Measurements from ENCODE around the gene NFE2L2. TPM values are rescaled to one million over a fixed set of nuclear protein-coding genes. Genes with fewer than 3 reads are reported as not detected.
"Not testable (repeated sequence)": the region's sequence is repeated elsewhere in the genome, so short reads cannot be mapped to it uniquely, and the experiment has no call there.

The NFE2L2 gene
- total RNA-seq: 10 to 100 TPM; 71.0 to 78.8 TPM

- Mint-ChIP-seq H3K27me3 (no peaks in the 10 kb centered on the region), H3K27ac (peak within 1 kb of the TSS; percentile 98), H3K4me3 (peak within 1 kb of the TSS; percentile 97), H3K36me3 (peaks cover 18% of the 10 kb centered on the region), H3K9me3 (peaks cover 3% of the 10 kb centered on the region), H3K4me1 (peaks cover 52% of the 10 kb centered on the region)
- ATAC-seq (ENCODE audit: low read depth) (peak; percentile 64), DNase-seq (peak; percentile 95)
- POLR2A ChIA-PET: interaction anchor here (0.6 to 7.5 kb wide), 26 partner anchors 8 to 288 kb away, joined by 3 to 256 read pairs (median 14); partner anchors contain the start of genes AGPS and HNRNPA3
Observed at GRCh38 chr2:177264693-177265587, at the start of gene NFE2L2. Gene NFE2L2, minus strand, starts transcription at chr2:177264727. Its CDS starts 151 bp downstream, at chr2:177264576.

DNA sequence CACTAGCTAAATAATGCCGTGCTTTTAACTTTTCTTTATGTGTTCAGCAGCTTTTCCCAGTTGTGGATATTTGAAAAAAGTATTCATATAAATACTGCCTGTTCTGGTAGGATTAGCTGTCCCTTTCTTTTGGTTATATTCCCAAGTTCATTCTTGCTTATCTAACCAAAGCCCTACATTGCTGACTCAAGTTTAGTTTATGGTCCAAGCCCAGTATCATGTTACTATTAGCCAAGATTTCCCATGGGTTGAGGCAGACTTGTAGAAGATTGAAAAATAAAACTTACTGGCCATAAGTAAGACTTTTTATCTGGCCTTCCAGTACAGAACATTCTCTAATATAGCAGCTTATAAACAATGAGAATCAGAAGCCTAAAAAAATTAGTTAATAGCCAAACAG lies 49.7 kb upstream of the NFE2L2 start:
- H3K4me3 Mint-ChIP-seq: no peak overlapping the region
- H3K36me3 Mint-ChIP-seq: peaks cover 3% of the 10 kb centered on the region
- ATAC-seq (ENCODE audit: low read depth): no peak
- POLR2A ChIA-PET: interaction anchor here (1.3 kb wide), 1 partner anchor 50 kb away, joined by 5 read pairs; the partner anchor contains the start of gene NFE2L2
- H3K27ac Mint-ChIP-seq: no peak overlapping the region
- H3K4me1 Mint-ChIP-seq: peaks cover 18% of the 10 kb centered on the region
- H3K9me3 Mint-ChIP-seq: no peaks in the 10 kb centered on the region
- DNase-seq: no peak
- no peaks in the 10 kb centered on the region for H3K27me3 Mint-ChIP-seq

GRCh38 chr2:177313162-177313781 lies 48.7 kb upstream of the NFE2L2 start:
- no peaks in the 10 kb centered on the region for H3K27me3 Mint-ChIP-seq
- DNase-seq (no peak), ATAC-seq (ENCODE audit: low read depth) (no peak)
- no peak overlapping the region for H3K4me3 Mint-ChIP-seq
- peaks cover 23% of the 10 kb centered on the region for H3K4me1 Mint-ChIP-seq
- POLR2A ChIA-PET: interaction anchor here (0.6 kb wide), 1 partner anchor 128 kb away, joined by 4 read pairs; no protein-coding TSS in a partner anchor
- H3K27ac Mint-ChIP-seq: no peak overlapping the region
- H3K9me3 Mint-ChIP-seq: no peaks in the 10 kb centered on the region
- peaks cover 3% of the 10 kb centered on the region for H3K36me3 Mint-ChIP-seq

GRCh38 chr2:177312562-177312961 lies 48.0 kb upstream of the NFE2L2 start:
- no peak for DNase-seq
- Mint-ChIP-seq H3K4me1 (peaks cover 27% of the 10 kb centered on the region), H3K36me3 (peaks cover 2% of the 10 kb centered on the region), H3K4me3 (no peak overlapping the region), H3K27ac (no peak overlapping the region), H3K9me3 (no peaks in the 10 kb centered on the region), H3K27me3 (no peaks in the 10 kb centered on the region)
- POLR2A ChIA-PET: no interaction called here
- ATAC-seq (ENCODE audit: low read depth): no peak

DNA sequence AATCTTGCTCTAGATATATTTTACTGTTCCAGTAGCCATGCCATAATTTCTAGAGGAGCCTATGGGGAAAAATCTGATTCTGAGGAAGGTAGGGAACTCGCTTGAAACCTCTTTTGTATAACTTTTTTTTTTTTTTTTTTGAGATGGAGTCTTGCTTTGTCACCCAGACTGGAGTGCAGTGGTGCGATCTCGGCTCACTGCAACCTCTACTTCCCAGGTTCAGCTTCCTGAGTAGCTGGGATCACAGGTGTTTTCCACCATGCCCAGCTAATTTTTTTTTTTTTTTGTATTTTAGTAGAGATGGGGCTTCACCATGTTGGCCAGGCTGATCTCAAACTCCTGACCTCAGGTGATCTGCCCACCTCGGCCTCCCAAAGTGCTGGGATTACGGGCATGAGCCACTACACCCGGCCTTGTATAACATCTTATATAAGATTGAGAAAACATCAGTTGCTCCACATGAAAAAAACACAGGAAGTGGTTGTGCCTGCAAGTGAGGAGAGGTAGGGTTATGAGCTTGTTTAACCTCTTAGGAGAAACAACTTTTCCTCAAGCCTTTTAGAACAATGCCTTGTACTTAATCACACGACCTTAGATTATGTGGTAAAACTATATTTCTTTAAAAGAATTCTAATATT lies 45.3 kb upstream of the NFE2L2 start:
- H3K27me3 Mint-ChIP-seq, H3K9me3 Mint-ChIP-seq, DNase-seq, H3K36me3 Mint-ChIP-seq: not testable (repeated sequence)
- Mint-ChIP-seq H3K4me3 (peak overlapping the region; percentile 56), H3K4me1 (peaks cover 35% of the 10 kb centered on the region), H3K27ac (peak overlapping the region; percentile 72)
- POLR2A ChIA-PET: interaction anchor here (0.6 to 2.7 kb wide), 7 partner anchors 27 to 98 kb away, joined by 3 to 33 read pairs (median 3); partner anchors contain the start of gene NFE2L2
- peak; percentile 85 for ATAC-seq (ENCODE audit: low read depth)

- ATAC-seq (ENCODE audit: low read depth) (no peak), DNase-seq (no peak)
- no peak overlapping the region for H3K4me3 Mint-ChIP-seq
- H3K27ac Mint-ChIP-seq: no peak overlapping the region
- POLR2A ChIA-PET: interaction anchor here (1.2 to 1.9 kb wide), 2 partner anchors 13 to 42 kb away, joined by 3 to 6 read pairs; partner anchors contain the start of gene NFE2L2
- peaks cover 29% of the 10 kb centered on the region for H3K4me1 Mint-ChIP-seq
- H3K36me3 Mint-ChIP-seq: peaks cover 13% of the 10 kb centered on the region
- H3K9me3 Mint-ChIP-seq: no peaks in the 10 kb centered on the region
- no peaks in the 10 kb centered on the region for H3K27me3 Mint-ChIP-seq
Observed at GRCh38 chr2:177306550-177306949, 42.0 kb upstream of the NFE2L2 start.

- H3K4me1 Mint-ChIP-seq: peaks cover 15% of the 10 kb centered on the region
- peaks cover 11% of the 10 kb centered on the region for H3K36me3 Mint-ChIP-seq
- POLR2A ChIA-PET: interaction anchor here (0.6 to 3.1 kb wide), 2 partner anchors 13 to 39 kb away, joined by 4 to 18 read pairs; partner anchors contain the start of gene NFE2L2
- H3K27ac Mint-ChIP-seq: no peak overlapping the region
- DNase-seq: no peak
- H3K27me3 Mint-ChIP-seq: no peaks in the 10 kb centered on the region
- H3K4me3 Mint-ChIP-seq: no peak overlapping the region
- ATAC-seq (ENCODE audit: low read depth): no peak
- no peaks in the 10 kb centered on the region for H3K9me3 Mint-ChIP-seq
Observed at GRCh38 chr2:177303939-177304338, 39.4 kb upstream of the NFE2L2 start.

DNA sequence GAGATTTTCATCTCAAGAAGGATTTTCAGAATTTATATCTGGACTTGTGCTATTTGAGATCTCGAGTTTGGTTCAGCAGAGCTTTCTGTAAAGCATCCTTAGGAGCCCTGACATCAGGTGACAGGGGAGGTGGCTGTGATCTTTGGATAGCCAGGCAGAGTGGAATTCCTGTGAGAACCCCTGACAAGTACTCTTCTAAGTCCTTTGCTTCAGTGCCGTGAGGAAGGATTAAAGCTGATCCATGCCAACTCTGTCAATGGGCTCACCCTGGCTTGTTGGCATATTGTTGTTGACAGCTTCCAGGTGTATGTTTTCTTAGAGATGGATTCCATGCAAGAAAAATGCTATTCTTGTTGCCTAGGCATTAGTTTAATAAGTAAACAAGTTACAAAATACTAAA lies 38.0 kb upstream of the NFE2L2 start:
- Mint-ChIP-seq H3K4me1 (peaks cover 8% of the 10 kb centered on the region), H3K27ac (no peak overlapping the region), H3K4me3 (no peak overlapping the region), H3K27me3 (no peaks in the 10 kb centered on the region), H3K36me3 (peaks cover 11% of the 10 kb centered on the region), H3K9me3 (no peaks in the 10 kb centered on the region)
- ATAC-seq (ENCODE audit: low read depth) (no peak), DNase-seq (no peak)
- POLR2A ChIA-PET: no interaction called here

DNA sequence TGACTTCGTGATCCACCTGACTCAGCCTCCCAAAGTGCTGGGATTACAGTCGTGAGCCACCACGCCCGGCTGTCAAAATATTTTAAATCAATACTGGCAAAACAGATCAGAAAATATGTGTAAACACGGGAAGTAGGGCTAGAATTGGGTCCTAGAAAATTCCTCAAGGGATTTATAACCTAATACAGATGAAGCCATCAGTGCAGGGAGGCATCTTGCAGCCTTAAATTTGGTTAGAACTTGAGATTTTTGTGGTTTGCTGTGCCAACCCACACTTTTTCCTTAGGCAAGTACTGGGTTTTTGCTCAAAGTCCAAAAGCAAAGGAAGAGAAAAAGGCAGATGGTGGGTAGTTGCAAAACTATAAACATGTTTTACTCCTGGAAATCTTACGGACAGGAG lies 33.7 kb upstream of the NFE2L2 start:
- DNase-seq: no peak
- no peak for ATAC-seq (ENCODE audit: low read depth)
- H3K4me3 Mint-ChIP-seq: no peak overlapping the region
- no peaks in the 10 kb centered on the region for H3K27me3 Mint-ChIP-seq
- no peak overlapping the region for H3K27ac Mint-ChIP-seq
- POLR2A ChIA-PET: no interaction called here
- peaks cover 9% of the 10 kb centered on the region for H3K36me3 Mint-ChIP-seq
- H3K4me1 Mint-ChIP-seq: peaks cover 17% of the 10 kb centered on the region
- H3K9me3 Mint-ChIP-seq: no peaks in the 10 kb centered on the region

DNA sequence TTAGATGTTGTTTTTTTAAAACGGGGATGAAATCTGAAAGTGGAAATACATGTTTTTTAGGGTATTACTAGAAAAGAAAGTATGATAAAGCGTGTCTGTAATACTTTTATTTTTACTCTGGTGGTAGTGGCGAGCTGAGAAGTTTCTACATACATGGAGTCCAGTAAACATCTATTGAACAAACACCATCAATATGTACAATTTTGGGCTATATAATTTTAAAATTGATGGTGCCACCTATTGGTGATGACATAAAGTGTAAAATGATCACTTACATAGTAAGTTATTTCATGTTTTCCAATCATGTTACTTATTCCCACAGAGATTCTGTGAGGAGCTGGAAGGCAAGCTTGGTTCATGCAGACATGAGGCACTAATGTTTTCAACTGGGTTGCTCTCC lies 31.5 kb upstream of the NFE2L2 start:
- ATAC-seq (ENCODE audit: low read depth) (peak; percentile 68), DNase-seq (no peak)
- no peak overlapping the region for H3K27ac Mint-ChIP-seq
- peaks cover 11% of the 10 kb centered on the region for H3K36me3 Mint-ChIP-seq
- H3K9me3 Mint-ChIP-seq: peaks cover 2% of the 10 kb centered on the region
- H3K27me3 Mint-ChIP-seq: no peaks in the 10 kb centered on the region
- POLR2A ChIA-PET: interaction anchor here (1.1 to 12.4 kb wide), 3 partner anchors 30 to 131 kb away, joined by 3 to 256 read pairs (median 5); partner anchors contain the start of gene NFE2L2
- no peak overlapping the region for H3K4me3 Mint-ChIP-seq
- H3K4me1 Mint-ChIP-seq: peaks cover 37% of the 10 kb centered on the region

DNA sequence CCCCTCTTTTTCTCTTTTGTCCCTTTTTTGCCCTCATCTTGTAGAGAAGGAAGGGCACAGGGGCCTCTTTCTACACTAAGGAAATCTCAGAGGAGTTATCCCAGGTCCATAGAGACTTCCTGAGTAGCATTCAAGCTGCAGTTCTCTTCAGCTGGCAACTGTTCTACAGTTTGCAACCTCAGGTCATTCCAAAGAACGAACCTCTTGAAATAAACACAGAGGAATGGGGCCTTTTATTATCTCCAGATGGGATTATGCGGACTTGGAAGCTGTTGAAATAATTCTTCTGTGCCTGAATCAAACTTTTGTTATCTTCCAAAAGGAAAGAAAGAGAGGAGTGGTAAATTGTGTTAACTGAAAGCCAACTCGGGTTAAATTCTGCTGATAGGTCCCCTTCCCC lies 31.0 kb upstream of the NFE2L2 start:
- H3K4me3 Mint-ChIP-seq: no peak overlapping the region
- peaks cover 40% of the 10 kb centered on the region for H3K4me1 Mint-ChIP-seq
- peaks cover 11% of the 10 kb centered on the region for H3K36me3 Mint-ChIP-seq
- H3K9me3 Mint-ChIP-seq: peaks cover 2% of the 10 kb centered on the region
- POLR2A ChIA-PET: interaction anchor here (1.1 to 12.4 kb wide), 3 partner anchors 30 to 131 kb away, joined by 3 to 256 read pairs (median 5); partner anchors contain the start of gene NFE2L2
- DNase-seq: no peak
- H3K27ac Mint-ChIP-seq: peak overlapping the region; percentile 58
- no peaks in the 10 kb centered on the region for H3K27me3 Mint-ChIP-seq
- no peak for ATAC-seq (ENCODE audit: low read depth)

DNA sequence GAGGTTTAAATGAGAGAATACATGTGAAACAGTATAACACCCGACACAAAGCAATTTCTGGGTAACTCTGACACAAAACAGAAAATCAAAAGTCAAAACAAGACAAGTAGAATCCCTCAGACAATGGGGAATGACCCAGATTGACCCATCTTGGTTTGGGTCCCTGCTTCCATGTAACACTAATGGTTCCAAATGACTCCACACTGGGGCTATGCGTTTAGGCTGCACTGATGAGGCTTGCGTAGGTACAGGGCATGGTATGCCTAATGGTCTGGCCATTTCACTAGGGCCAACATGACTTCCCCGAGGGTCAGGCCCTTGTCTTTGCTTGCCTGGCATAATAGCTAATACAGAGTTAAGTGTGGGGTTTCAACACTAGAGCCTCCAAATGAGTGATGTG lies 27.2 kb upstream of the NFE2L2 start:
- Mint-ChIP-seq H3K27ac (peak overlapping the region; percentile 36), H3K9me3 (peaks cover 2% of the 10 kb centered on the region), H3K4me1 (peaks cover 59% of the 10 kb centered on the region), H3K4me3 (no peak overlapping the region), H3K27me3 (no peaks in the 10 kb centered on the region), H3K36me3 (peaks cover 11% of the 10 kb centered on the region)
- DNase-seq (no peak), ATAC-seq (ENCODE audit: low read depth) (no peak)
- POLR2A ChIA-PET: interaction anchor here (0.6 to 12.4 kb wide), 3 partner anchors 26 to 127 kb away, joined by 3 to 256 read pairs (median 5); partner anchors contain the start of gene NFE2L2

Measured in activated naive CD8-positive, alpha-beta T cell treated with anti-CD3 and anti-CD28 coated beads, Interleukin-2, amount 10 ng/mL, durations not matched to agents 7 days and 5 days (primary cell).